HepG2 (cell line): Measurements from ENCODE around the gene UROD. TPM values are rescaled to one million over a fixed set of nuclear protein-coding genes. Genes with fewer than 3 reads are reported as not detected.

Experiments
- CCDC6 ChIP-seq: sonication (generic); formaldehyde crosslinking; IDR thresholded peaks from 2 replicates; pipeline ENCODE4 v1.8.1; 2022; ENCODE audit warnings: mild to moderate bottlenecking, missing genetic modification reagents, moderate library complexity
- CEBPG ChIP-seq: IDR thresholded peaks from 2 replicates; pipeline ENCODE4 v1.6.1; 2016
- GATAD1 ChIP-seq: IDR thresholded peaks from 2 replicates; pipeline ENCODE4 v1.6.1; 2016; ENCODE audit warnings: missing genetic modification reagents, missing compliant biosample characterization
- HDAC1 ChIP-seq: sonication (generic); formaldehyde crosslinking; IDR thresholded peaks from 2 replicates; pipeline ENCODE4 v1.5.1; 2020; ENCODE audit warnings: mild to moderate bottlenecking, missing genetic modification reagents
- IKZF4 ChIP-seq: sonication (generic); formaldehyde crosslinking; IDR thresholded peaks from 2 replicates; pipeline ENCODE4 v1.5.1; 2020; ENCODE audit warnings: borderline replicate concordance, mild to moderate bottlenecking, low read depth, missing genetic modification reagents; ENCODE audit errors: not compliant biosample characterization
- IRF2 ChIP-seq: IDR thresholded peaks from 2 replicates; pipeline ENCODE4 v1.6.1; 2018; ENCODE audit warnings: missing genetic modification reagents, missing compliant biosample characterization
- NFYB ChIP-seq: sonication (generic); formaldehyde crosslinking; IDR thresholded peaks from 2 replicates; pipeline ENCODE4 v1.4.0; 2020; ENCODE audit warnings: missing genetic modification reagents
- NR2C2 ChIP-seq: sonication (generic); formaldehyde crosslinking; IDR thresholded peaks from 2 replicates; pipeline ENCODE4 v1.4.0; 2020; ENCODE audit warnings: missing genetic modification reagents, mild to moderate bottlenecking, moderate library complexity, borderline replicate concordance
- SAP130 ChIP-seq: IDR thresholded peaks from 2 replicates; pipeline ENCODE4 v1.6.1; 2016; ENCODE audit warnings: low read depth
- ZBTB3 ChIP-seq: sonication (generic); formaldehyde crosslinking; IDR thresholded peaks from 2 replicates; pipeline ENCODE4 v1.4.0; 2020; ENCODE audit warnings: low read depth, mild to moderate bottlenecking, moderate library complexity, missing genetic modification reagents, borderline replicate concordance
- ZNF225 ChIP-seq: sonication (generic); formaldehyde crosslinking; IDR thresholded peaks from 2 replicates; pipeline ENCODE4 v1.4.0; 2020; ENCODE audit warnings: mild to moderate bottlenecking, missing genetic modification reagents
- ZNF430 ChIP-seq: sonication (generic); formaldehyde crosslinking; IDR thresholded peaks from 2 replicates; pipeline ENCODE4 v1.9.0; 2021; ENCODE audit warnings: mild to moderate bottlenecking, missing genetic modification reagents
- ZNF607 ChIP-seq: sonication (generic); formaldehyde crosslinking; IDR thresholded peaks from 2 replicates; pipeline ENCODE4 v1.5.1; 2020; ENCODE audit warnings: missing genetic modification reagents, mild to moderate bottlenecking, borderline replicate concordance
- ZNF737 ChIP-seq: sonication (generic); formaldehyde crosslinking; IDR thresholded peaks from 2 replicates; pipeline ENCODE4 v1.5.0; 2020; ENCODE audit warnings: missing genetic modification reagents, mild to moderate bottlenecking, borderline replicate concordance
- ZNF816 ChIP-seq: sonication (generic); formaldehyde crosslinking; IDR thresholded peaks from 2 replicates; pipeline ENCODE4 v1.8.0; 2022; ENCODE audit warnings: missing genetic modification reagents, mild to moderate bottlenecking, borderline replicate concordance
- polyA plus RNA-seq, 8 experiments: library from polyadenylated mRNA; depleted of rRNA in 3 of 8; stranded (reverse) in 7 of 8; unstranded in 1 of 8; fragments of >200 nt; fragmentation: Illumina TruSeq in 4 of 8; extraction: Trizol in 4 of 8; gene quantifications; 2 replicates each; pipeline versions ENCODE4 v1.2.1 to v1.2.3, GENCODE V29; 2011 to 2016; ENCODE audit warnings: low read depth in 4 of 8, missing spikeins in 1 of 8, mixed read lengths in 1 of 8; ENCODE audit not compliant: insufficient read depth in 1 of 8
- total RNA-seq, 5 experiments: library from RNA; depleted of rRNA; stranded (reverse); fragments of >200 nt; fragmentation: Illumina TruSeq; extraction: Trizol; gene quantifications; 2 replicates each; pipeline ENCODE4 v1.2.3, GENCODE V29; 2016; ENCODE audit warnings: low read depth in 1 of 5
- TF ChIP-seq, protein P1 (sequence below): sonication (generic); formaldehyde crosslinking; IDR thresholded peaks from 2 replicates; pipeline ENCODE4 v1.4.0; 2020; ENCODE audit warnings: low read depth, mild to moderate bottlenecking, missing genetic modification reagents
- TF ChIP-seq, protein P2 (sequence below): sonication (generic); formaldehyde crosslinking; IDR thresholded peaks from 2 replicates; pipeline ENCODE4 v1.4.0; 2020; ENCODE audit warnings: missing genetic modification reagents
- TF ChIP-seq, protein P3 (sequence below): sonication (generic); formaldehyde crosslinking; IDR thresholded peaks from 2 replicates; pipeline ENCODE4 v1.4.0; 2020; ENCODE audit warnings: mild to moderate bottlenecking, missing genetic modification reagents
- TF ChIP-seq, protein P4 (sequence below): sonication (generic); formaldehyde crosslinking; IDR thresholded peaks from 2 replicates; pipeline ENCODE4 v1.4.0; 2020; ENCODE audit warnings: missing genetic modification reagents

The UROD gene
- total and polyA plus RNA-seq, 2 of the 13 experiments (the other 11 are each of a cell fraction or from before 2014, with no cell fraction given), result 162 to 171 TPM

DNA sequence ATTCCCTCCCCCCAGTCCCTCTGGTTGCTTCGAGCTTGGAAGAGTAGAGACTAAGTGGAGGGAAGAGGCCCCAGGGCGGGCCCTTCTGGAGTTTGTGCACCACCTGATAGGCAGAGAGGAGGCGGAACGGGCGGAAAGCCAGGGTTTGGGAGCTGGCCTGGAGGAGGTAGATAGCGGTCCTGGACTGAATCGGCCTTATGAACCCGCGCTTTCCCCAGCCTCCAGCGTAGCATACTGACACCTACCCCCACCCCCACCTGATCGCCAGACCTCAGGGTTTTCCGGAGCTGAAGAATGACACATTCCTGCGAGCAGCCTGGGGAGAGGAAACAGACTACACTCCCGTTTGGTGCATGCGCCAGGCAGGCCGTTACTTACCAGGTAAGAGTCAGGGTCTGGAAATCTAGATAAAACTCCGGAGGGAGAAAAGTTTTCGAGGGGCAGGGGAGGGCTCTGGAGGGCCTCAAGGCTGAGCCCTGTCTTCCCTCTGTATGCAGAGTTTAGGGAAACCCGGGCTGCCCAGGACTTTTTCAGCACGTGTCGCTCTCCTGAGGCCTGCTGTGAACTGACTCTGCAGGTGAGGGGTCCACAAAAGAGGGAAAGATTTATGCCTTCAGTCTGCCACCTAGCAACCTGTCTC, 705 bp downstream of the UROD start (continued):
- TF ChIP-seq ZNF607 (no peak), IKZF4 (CRISPR knock-in tag) (no peak), ZNF225 (CRISPR knock-in tag) (no peak), NR2C2 (no peak), CCDC6 (CRISPR knock-in tag) (no peak), HDAC1 (CRISPR knock-in tag) (0 out of 2 replicates have a peak, but pooled peaks have one; percentile 11), CEBPG (no peak), NFYB (CRISPR knock-in tag) (0 out of 2 replicates have a peak, but pooled peaks have one; percentile 22), ZNF737 (no peak), SAP130 (CRISPR knock-in tag) (0 out of 2 replicates have a peak, but pooled peaks have one; percentile 58), ZBTB3 (CRISPR knock-in tag) (no peak), ZNF430 (0 out of 2 replicates have a peak, but pooled peaks have one; percentile 3), IRF2 (CRISPR knock-in tag) (no peak), GATAD1 (CRISPR knock-in tag) (no peak), ZNF816 (CRISPR knock-in tag) (no peak)
- TF ChIP-seq, protein P1, sequence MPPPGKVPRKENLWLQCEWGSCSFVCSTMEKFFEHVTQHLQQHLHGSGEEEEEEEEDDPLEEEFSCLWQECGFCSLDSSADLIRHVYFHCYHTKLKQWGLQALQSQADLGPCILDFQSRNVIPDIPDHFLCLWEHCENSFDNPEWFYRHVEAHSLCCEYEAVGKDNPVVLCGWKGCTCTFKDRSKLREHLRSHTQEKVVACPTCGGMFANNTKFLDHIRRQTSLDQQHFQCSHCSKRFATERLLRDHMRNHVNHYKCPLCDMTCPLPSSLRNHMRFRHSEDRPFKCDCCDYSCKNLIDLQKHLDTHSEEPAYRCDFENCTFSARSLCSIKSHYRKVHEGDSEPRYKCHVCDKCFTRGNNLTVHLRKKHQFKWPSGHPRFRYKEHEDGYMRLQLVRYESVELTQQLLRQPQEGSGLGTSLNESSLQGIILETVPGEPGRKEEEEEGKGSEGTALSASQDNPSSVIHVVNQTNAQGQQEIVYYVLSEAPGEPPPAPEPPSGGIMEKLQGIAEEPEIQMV (CRISPR knock-in tag), result no peak
- TF ChIP-seq, protein P2, sequence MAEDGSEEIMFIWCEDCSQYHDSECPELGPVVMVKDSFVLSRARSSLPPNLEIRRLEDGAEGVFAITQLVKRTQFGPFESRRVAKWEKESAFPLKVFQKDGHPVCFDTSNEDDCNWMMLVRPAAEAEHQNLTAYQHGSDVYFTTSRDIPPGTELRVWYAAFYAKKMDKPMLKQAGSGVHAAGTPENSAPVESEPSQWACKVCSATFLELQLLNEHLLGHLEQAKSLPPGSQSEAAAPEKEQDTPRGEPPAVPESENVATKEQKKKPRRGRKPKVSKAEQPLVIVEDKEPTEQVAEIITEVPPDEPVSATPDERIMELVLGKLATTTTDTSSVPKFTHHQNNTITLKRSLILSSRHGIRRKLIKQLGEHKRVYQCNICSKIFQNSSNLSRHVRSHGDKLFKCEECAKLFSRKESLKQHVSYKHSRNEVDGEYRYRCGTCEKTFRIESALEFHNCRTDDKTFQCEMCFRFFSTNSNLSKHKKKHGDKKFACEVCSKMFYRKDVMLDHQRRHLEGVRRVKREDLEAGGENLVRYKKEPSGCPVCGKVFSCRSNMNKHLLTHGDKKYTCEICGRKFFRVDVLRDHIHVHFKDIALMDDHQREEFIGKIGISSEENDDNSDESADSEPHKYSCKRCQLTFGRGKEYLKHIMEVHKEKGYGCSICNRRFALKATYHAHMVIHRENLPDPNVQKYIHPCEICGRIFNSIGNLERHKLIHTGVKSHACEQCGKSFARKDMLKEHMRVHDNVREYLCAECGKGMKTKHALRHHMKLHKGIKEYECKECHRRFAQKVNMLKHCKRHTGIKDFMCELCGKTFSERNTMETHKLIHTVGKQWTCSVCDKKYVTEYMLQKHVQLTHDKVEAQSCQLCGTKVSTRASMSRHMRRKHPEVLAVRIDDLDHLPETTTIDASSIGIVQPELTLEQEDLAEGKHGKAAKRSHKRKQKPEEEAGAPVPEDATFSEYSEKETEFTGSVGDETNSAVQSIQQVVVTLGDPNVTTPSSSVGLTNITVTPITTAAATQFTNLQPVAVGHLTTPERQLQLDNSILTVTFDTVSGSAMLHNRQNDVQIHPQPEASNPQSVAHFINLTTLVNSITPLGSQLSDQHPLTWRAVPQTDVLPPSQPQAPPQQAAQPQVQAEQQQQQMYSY (CRISPR knock-in tag), result 0 out of 2 replicates have a peak, but pooled peaks have one; percentile 19
- TF ChIP-seq, protein P3, sequence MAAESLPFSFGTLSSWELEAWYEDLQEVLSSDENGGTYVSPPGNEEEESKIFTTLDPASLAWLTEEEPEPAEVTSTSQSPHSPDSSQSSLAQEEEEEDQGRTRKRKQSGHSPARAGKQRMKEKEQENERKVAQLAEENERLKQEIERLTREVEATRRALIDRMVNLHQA, result no peak
- TF ChIP-seq, protein P4, sequence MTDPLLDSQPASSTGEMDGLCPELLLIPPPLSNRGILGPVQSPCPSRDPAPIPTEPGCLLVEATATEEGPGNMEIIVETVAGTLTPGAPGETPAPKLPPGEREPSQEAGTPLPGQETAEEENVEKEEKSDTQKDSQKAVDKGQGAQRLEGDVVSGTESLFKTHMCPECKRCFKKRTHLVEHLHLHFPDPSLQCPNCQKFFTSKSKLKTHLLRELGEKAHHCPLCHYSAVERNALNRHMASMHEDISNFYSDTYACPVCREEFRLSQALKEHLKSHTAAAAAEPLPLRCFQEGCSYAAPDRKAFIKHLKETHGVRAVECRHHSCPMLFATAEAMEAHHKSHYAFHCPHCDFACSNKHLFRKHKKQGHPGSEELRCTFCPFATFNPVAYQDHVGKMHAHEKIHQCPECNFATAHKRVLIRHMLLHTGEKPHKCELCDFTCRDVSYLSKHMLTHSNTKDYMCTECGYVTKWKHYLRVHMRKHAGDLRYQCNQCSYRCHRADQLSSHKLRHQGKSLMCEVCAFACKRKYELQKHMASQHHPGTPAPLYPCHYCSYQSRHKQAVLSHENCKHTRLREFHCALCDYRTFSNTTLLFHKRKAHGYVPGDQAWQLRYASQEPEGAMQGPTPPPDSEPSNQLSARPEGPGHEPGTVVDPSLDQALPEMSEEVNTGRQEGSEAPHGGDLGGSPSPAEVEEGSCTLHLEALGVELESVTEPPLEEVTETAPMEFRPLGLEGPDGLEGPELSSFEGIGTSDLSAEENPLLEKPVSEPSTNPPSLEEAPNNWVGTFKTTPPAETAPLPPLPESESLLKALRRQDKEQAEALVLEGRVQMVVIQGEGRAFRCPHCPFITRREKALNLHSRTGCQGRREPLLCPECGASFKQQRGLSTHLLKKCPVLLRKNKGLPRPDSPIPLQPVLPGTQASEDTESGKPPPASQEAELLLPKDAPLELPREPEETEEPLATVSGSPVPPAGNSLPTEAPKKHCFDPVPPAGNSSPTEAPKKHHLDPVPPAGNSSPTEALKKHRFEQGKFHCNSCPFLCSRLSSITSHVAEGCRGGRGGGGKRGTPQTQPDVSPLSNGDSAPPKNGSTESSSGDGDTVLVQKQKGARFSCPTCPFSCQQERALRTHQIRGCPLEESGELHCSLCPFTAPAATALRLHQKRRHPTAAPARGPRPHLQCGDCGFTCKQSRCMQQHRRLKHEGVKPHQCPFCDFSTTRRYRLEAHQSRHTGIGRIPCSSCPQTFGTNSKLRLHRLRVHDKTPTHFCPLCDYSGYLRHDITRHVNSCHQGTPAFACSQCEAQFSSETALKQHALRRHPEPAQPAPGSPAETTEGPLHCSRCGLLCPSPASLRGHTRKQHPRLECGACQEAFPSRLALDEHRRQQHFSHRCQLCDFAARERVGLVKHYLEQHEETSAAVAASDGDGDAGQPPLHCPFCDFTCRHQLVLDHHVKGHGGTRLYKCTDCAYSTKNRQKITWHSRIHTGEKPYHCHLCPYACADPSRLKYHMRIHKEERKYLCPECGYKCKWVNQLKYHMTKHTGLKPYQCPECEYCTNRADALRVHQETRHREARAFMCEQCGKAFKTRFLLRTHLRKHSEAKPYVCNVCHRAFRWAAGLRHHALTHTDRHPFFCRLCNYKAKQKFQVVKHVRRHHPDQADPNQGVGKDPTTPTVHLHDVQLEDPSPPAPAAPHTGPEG, result no peak
